HCT116 (cell line): ENCODE results near the gene GPRC5C. TPM values are rescaled to one million over a fixed set of nuclear protein-coding genes. Genes with fewer than 3 reads are reported as not detected.

Experiments used
- ATAC-seq: fragments of 200-7000 bp; cut with Tn5 transposase; 2 replicates; pipeline ENCODE4 v1.9.1; 2020; ENCODE audit warnings: mild to moderate bottlenecking, moderate library complexity
- BruUV-seq: library from RNA; stranded (reverse); fragments of 400-500 nt; replicated peaks from 2 replicates; lab custom pipeline; 2021; lab: Mats Ljungman, UMichigan
- CTCF ChIA-PET: fragments of 300-600 bp; sonication (Branson Sonifier 250); formaldehyde crosslinking; loops from one replicate; lab custom pipeline; 2021; ENCODE audit warnings: antibody characterized with exemption; lab: Charles Lee
- POLR2A ChIA-PET: fragments of 300-600, 350-600 bp; sonication (Branson Sonifier 250); formaldehyde crosslinking; loops from one replicate; lab custom pipeline; 2021; ENCODE audit warnings: antibody characterized with exemption; lab: Charles Lee
- RAD21 ChIA-PET, 2 experiments: fragments of 300-600 bp; sonication (Branson Sonifier 250); formaldehyde crosslinking; loops; one replicate each; lab custom pipeline; 2023; ENCODE audit warnings: low total read pairs in 2 of 2; ENCODE audit not compliant: uncharacterized antibody in 2 of 2, unreplicated experiment in 2 of 2, low non-redundant PET in 1 of 2; lab: Charles Lee
- DNase-seq: peaks from one replicate; pipeline ENCODE4 v3.0.0-alpha.2; 2010; ENCODE audit warnings: low read depth, low spot score
- H2AFZ ChIP-seq: fragments of 200-600 bp; shearing (Covaris generic), sonication (generic); 2 replicates; pipeline ENCODE4 v1.6.1; 2017; ENCODE audit warnings: low read depth, mixed run types, mixed read lengths, antibody characterized with exemption, low read length; ENCODE audit not compliant: poor library complexity, severe bottlenecking
- H3K27ac ChIP-seq: 2 replicates; pipeline ENCODE4 v1.5.1; 2012; ENCODE audit warnings: low read depth, low read length
- H3K27me3 ChIP-seq: fragments of 200-600 bp; sonication (generic); 2 replicates; pipeline ENCODE4 v1.6.1; 2016; ENCODE audit warnings: mixed run types, low read length, mixed read lengths; ENCODE audit not compliant: insufficient read depth
- H3K36me3 ChIP-seq, 2 experiments: fragments of 200-500 bp in 1 of 2; fragments of 200-600 bp in 1 of 2; sonication (Bioruptor generic) in 1 of 2; sonication (generic) in 1 of 2; 2 replicates each; pipeline versions ENCODE4 v1.5.1 to v1.6.1; 2014 to 2016; ENCODE audit warnings: low read length in 2 of 2, inconsistent platforms in 1 of 2, mixed read lengths in 1 of 2, mixed run types in 1 of 2; ENCODE audit not compliant: insufficient read depth in 2 of 2, control insufficient read depth in 1 of 2
- H3K4me1 ChIP-seq, 2 experiments: fragments of 200-600 bp in 1 of 2; sonication (generic) in 1 of 2; 2 replicates each; pipeline versions ENCODE4 v1.5.1 to v1.6.1; 2012 to 2017; ENCODE audit warnings: low read length in 2 of 2, inconsistent platforms in 1 of 2, mild to moderate bottlenecking in 1 of 2, mixed read lengths in 1 of 2, mixed run types in 1 of 2, moderate library complexity in 1 of 2; ENCODE audit not compliant: insufficient read depth in 2 of 2, control insufficient read depth in 1 of 2
- H3K4me2 ChIP-seq: fragments of 200-600 bp; sonication (generic); 2 replicates; pipeline ENCODE4 v1.6.1; 2017; ENCODE audit warnings: mixed run types, low read length, mixed read lengths
- H3K4me3 ChIP-seq, 2 experiments: fragments of 200-600 bp in 1 of 2; sonication (generic) in 1 of 2; replicated peaks in 1 of 2; 2 replicates each; pipeline ENCODE4 v1.5.1; 2011 to 2016; ENCODE audit warnings: low read length in 2 of 2, control low read depth in 1 of 2, low read depth in 1 of 2, mild to moderate bottlenecking in 1 of 2, mixed read lengths in 1 of 2, mixed run types in 1 of 2
- H3K79me2 ChIP-seq: fragments of 200-600 bp; sonication (generic); 2 replicates; pipeline ENCODE4 v1.6.1; 2017; ENCODE audit warnings: mild to moderate bottlenecking, mixed run types, low read length, moderate library complexity, mixed read lengths; ENCODE audit not compliant: insufficient read depth
- H3K9ac ChIP-seq: fragments of 200-600 bp; sonication (generic); 2 replicates; pipeline ENCODE4 v1.6.1; 2016; ENCODE audit warnings: low read length, mixed read lengths
- H3K9me2 ChIP-seq: fragments of 200-600 bp; sonication (generic), shearing (Covaris generic); 2 replicates; pipeline ENCODE4 v1.6.1; 2017; ENCODE audit warnings: mixed run types, mild to moderate bottlenecking, moderate library complexity; ENCODE audit not compliant: insufficient read depth
- H3K9me3 ChIP-seq, 2 experiments: fragments of 200-500 bp in 1 of 2; fragments of 200-600 bp in 1 of 2; sonication (Bioruptor generic) in 1 of 2; sonication (generic) in 1 of 2; 2 replicates each; pipeline ENCODE4 v1.6.1; 2014 to 2017; ENCODE audit warnings: low read length in 2 of 2, mixed read lengths in 2 of 2, inconsistent platforms in 1 of 2, low read depth in 1 of 2, mild to moderate bottlenecking in 1 of 2, mixed run types in 1 of 2, moderate library complexity in 1 of 2; ENCODE audit not compliant: control insufficient read depth in 1 of 2, insufficient read depth in 1 of 2
- H4K20me1 ChIP-seq: fragments of 200-600 bp; sonication (generic), shearing (Covaris generic); 2 replicates; pipeline ENCODE4 v1.6.1; 2017; ENCODE audit warnings: mixed run types, mild to moderate bottlenecking, moderate library complexity; ENCODE audit not compliant: insufficient read depth
- CEBPB ChIP-seq: IDR thresholded peaks from 2 replicates; pipeline ENCODE4 v1.6.1; 2012; ENCODE audit warnings: low read depth
- CTCF ChIP-seq, 3 experiments: fragments of 200-600 bp in 1 of 3; sonication (generic) in 1 of 3; IDR thresholded peaks in 2 of 3; conservative IDR thresholded peaks in 1 of 3; 2 replicates each; pipeline ENCODE4 v1.5.1; 2012 to 2017; ENCODE audit warnings: low read depth in 2 of 3, low read length in 2 of 3, antibody characterized with exemption in 1 of 3, borderline replicate concordance in 1 of 3, control low read depth in 1 of 3, mild to moderate bottlenecking in 1 of 3, mixed read lengths in 1 of 3, mixed run types in 1 of 3, moderate library complexity in 1 of 3; ENCODE audit not compliant: insufficient read depth in 1 of 3
- ELF1 ChIP-seq: IDR thresholded peaks from 2 replicates; pipeline ENCODE4 v1.6.1; 2012; ENCODE audit warnings: low read depth, borderline replicate concordance
- EZH2phosphoT487 ChIP-seq: fragments of 200-600 bp; IDR thresholded peaks from 2 replicates; pipeline ENCODE4 v1.6.1; 2018; ENCODE audit warnings: antibody characterized with exemption, borderline replicate concordance
- JUND ChIP-seq: IDR thresholded peaks from 2 replicates; pipeline ENCODE4 v1.6.1; 2012
- POLR2A ChIP-seq: IDR thresholded peaks from 2 replicates; pipeline ENCODE4 v1.7.0; 2011; ENCODE audit warnings: borderline replicate concordance; ENCODE audit not compliant: insufficient read depth, insufficient read length; ENCODE audit errors: extremely low read depth
- YY1 ChIP-seq: IDR thresholded peaks from 2 replicates; pipeline ENCODE4 v1.6.1; 2011; ENCODE audit warnings: low read length, low read depth, moderate library complexity, mild to moderate bottlenecking; ENCODE audit not compliant: insufficient replicate concordance; ENCODE audit errors: extremely low read depth
- ZBTB33 ChIP-seq: IDR thresholded peaks from 2 replicates; pipeline ENCODE4 v1.6.1; 2011; ENCODE audit warnings: mild to moderate bottlenecking, low read length, moderate library complexity; ENCODE audit not compliant: insufficient replicate concordance; ENCODE audit errors: extremely low read depth
- intact Hi-C: fragments of 100-400 bp; cut with micrococcal nuclease; formaldehyde crosslinking; loops from 2 replicates; pipeline ENCODE4 v1.10.0; 2022
- total RNA-seq: library from RNA; stranded (reverse); gene quantifications from one replicate; pipeline ENCODE4 v1.2.1, GENCODE V29; 2021; ENCODE audit not compliant: unreplicated experiment
- TF ChIP-seq, protein P1 (sequence below): IDR thresholded peaks from 2 replicates; pipeline ENCODE4 v1.6.1; 2012; ENCODE audit warnings: low read depth
- TF ChIP-seq, protein P2 (sequence below): IDR thresholded peaks from 2 replicates; pipeline ENCODE4 v1.6.1; 2012

Gene GPRC5C
- total RNA-seq, 1 experiment from 2014 or later: 54.4 TPM

- ATAC-seq (no peak), DNase-seq (no peak)
- no peaks in the 10 kb centered on the region for H3K27me3 ChIP-seq
- POLR2A ChIA-PET: no interaction called here
- TF ChIP-seq POLR2A (no peak), ZBTB33 (no peak), YY1 (no peak), JUND (no peak), ELF1 (no peak), CTCF (IDR thresholded peaks at IDR 0.05 in 2 of 3, conservative IDR thresholded peaks at IDR 0.05 in 1 of 3; ENCODE audit: borderline replicate concordance in 1 of 3, insufficient read depth in 1 of 3, low read depth in 2 of 3, low read length in 2 of 3) (no peak), CEBPB (no peak), EZH2phosphoT487 (no peak)
- TF ChIP-seq, protein P1, sequence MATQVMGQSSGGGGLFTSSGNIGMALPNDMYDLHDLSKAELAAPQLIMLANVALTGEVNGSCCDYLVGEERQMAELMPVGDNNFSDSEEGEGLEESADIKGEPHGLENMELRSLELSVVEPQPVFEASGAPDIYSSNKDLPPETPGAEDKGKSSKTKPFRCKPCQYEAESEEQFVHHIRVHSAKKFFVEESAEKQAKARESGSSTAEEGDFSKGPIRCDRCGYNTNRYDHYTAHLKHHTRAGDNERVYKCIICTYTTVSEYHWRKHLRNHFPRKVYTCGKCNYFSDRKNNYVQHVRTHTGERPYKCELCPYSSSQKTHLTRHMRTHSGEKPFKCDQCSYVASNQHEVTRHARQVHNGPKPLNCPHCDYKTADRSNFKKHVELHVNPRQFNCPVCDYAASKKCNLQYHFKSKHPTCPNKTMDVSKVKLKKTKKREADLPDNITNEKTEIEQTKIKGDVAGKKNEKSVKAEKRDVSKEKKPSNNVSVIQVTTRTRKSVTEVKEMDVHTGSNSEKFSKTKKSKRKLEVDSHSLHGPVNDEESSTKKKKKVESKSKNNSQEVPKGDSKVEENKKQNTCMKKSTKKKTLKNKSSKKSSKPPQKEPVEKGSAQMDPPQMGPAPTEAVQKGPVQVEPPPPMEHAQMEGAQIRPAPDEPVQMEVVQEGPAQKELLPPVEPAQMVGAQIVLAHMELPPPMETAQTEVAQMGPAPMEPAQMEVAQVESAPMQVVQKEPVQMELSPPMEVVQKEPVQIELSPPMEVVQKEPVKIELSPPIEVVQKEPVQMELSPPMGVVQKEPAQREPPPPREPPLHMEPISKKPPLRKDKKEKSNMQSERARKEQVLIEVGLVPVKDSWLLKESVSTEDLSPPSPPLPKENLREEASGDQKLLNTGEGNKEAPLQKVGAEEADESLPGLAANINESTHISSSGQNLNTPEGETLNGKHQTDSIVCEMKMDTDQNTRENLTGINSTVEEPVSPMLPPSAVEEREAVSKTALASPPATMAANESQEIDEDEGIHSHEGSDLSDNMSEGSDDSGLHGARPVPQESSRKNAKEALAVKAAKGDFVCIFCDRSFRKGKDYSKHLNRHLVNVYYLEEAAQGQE: no peak
- TF ChIP-seq, protein P2, sequence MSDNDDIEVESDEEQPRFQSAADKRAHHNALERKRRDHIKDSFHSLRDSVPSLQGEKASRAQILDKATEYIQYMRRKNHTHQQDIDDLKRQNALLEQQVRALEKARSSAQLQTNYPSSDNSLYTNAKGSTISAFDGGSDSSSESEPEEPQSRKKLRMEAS: no peak
- TF ChIP-seq, all 23 proteins: peak for 0
- Histone ChIP-seq H3K9me2 (no peaks in the 10 kb centered on the region), H3K9ac (no peak overlapping the region), H3K4me1 (peaks cover 34 to 52% of the 10 kb centered on the region in 2 experiments), H3K4me2 (peak overlapping the region; percentile 15; the same call in 1 of the 2 replicates), H3K79me2 (no peaks in the 10 kb centered on the region), H3K9me3 (no peaks in the 10 kb centered on the region), H4K20me1 (no peaks in the 10 kb centered on the region), H3K4me3 (no peak overlapping the region), H3K27ac (no peak overlapping the region; the same call in 1 of the 2 replicates), H3K36me3 (no peaks in the 10 kb centered on the region), H2AFZ (no peak overlapping the region)
- no TSS peak for BruUV-seq
- CTCF ChIA-PET: no interaction called here
- RAD21 ChIA-PET: no interaction called here
- intact Hi-C loops: no loop called here
Measured at GRCh38 chr17:74427763-74428153, 4.1 kb upstream of the GPRC5C start.
